Neuronal stem cell (in vitro differentiated cells): Measurements from ENCODE around the gene STARD10.

ENCODE experiments used
- DNase-seq: peaks from one replicate; pipeline ENCODE4 v3.0.0-alpha.2; 2013; ENCODE audit warnings: low spot score
- H2AFZ ChIP-seq: one replicate; pipeline ENCODE4 v1.6.1; 2013; ENCODE audit warnings: mild to moderate bottlenecking, low read length, inconsistent platforms
- H2AK5ac ChIP-seq: 2 replicates; pipeline ENCODE4 v1.6.1; 2013; ENCODE audit warnings: low read depth, mild to moderate bottlenecking, inconsistent platforms, low read length, moderate library complexity, mixed read lengths
- H2BK120ac ChIP-seq: 2 replicates; pipeline ENCODE4 v1.6.1; 2013; ENCODE audit warnings: low read depth, mild to moderate bottlenecking, inconsistent platforms, low read length, moderate library complexity, mixed read lengths
- H2BK12ac ChIP-seq: one replicate; pipeline ENCODE4 v1.6.1; 2013; ENCODE audit warnings: low read length, inconsistent platforms
- H2BK15ac ChIP-seq: 2 replicates; pipeline ENCODE4 v1.6.1; 2013; ENCODE audit warnings: mild to moderate bottlenecking, low read length, inconsistent platforms, mixed read lengths
- H2BK5ac ChIP-seq: one replicate; pipeline ENCODE4 v1.6.1; 2013; ENCODE audit warnings: inconsistent platforms, mild to moderate bottlenecking, low read length, moderate library complexity
- H3K14ac ChIP-seq: one replicate; pipeline ENCODE4 v1.6.1; 2013; ENCODE audit warnings: low read length, inconsistent platforms
- H3K18ac ChIP-seq: 2 replicates; pipeline ENCODE4 v1.6.1; 2013; ENCODE audit warnings: low read length, inconsistent platforms
- H3K23ac ChIP-seq: 2 replicates; pipeline ENCODE4 v1.6.1; 2013; ENCODE audit warnings: low read depth, mild to moderate bottlenecking, mixed read lengths, low read length, inconsistent platforms; ENCODE audit not compliant: poor library complexity
- H3K27ac ChIP-seq: replicated peaks from 3 replicates; pipeline ENCODE4 v1.5.1; 2013; ENCODE audit warnings: low read length, inconsistent platforms
- H3K27me3 ChIP-seq, 3 experiments: 2 replicates each; pipeline ENCODE4 v1.6.1; 2013; ENCODE audit warnings: low read length in 3 of 3, mild to moderate bottlenecking in 2 of 3, inconsistent platforms in 1 of 3, low read depth in 1 of 3, mixed read lengths in 1 of 3, moderate library complexity in 1 of 3; ENCODE audit not compliant: control insufficient read depth in 3 of 3, insufficient read depth in 3 of 3
- H3K36me3 ChIP-seq, 2 donors: replicated peaks in 1 of 2; 2 replicates each; pipeline ENCODE4 v1.6.1; 2013; ENCODE audit warnings: low read length in 2 of 2; ENCODE audit not compliant: control insufficient read depth in 2 of 2, insufficient read depth in 2 of 2
- H3K4ac ChIP-seq: 2 replicates; pipeline ENCODE4 v1.6.1; 2013; ENCODE audit warnings: inconsistent platforms, mild to moderate bottlenecking, low read length, moderate library complexity
- H3K4me1 ChIP-seq, 2 donors: 1 replicate in 1 of 2; 2 replicates in 1 of 2; pipeline ENCODE4 v1.6.1; 2013; ENCODE audit warnings: low read length in 2 of 2, low read depth in 1 of 2; ENCODE audit not compliant: control insufficient read depth in 2 of 2, insufficient read depth in 1 of 2
- H3K4me2 ChIP-seq: one replicate; pipeline ENCODE4 v1.6.1; 2013; ENCODE audit warnings: mild to moderate bottlenecking, low read length, inconsistent platforms; ENCODE audit not compliant: insufficient read depth, poor library complexity, severe bottlenecking
- H3K4me3 ChIP-seq, 2 donors: 2 replicates each; pipeline ENCODE4 v1.5.1; 2013; ENCODE audit warnings: low read length in 2 of 2, mild to moderate bottlenecking in 2 of 2, inconsistent platforms in 1 of 2, moderate library complexity in 1 of 2
- H3K79me1 ChIP-seq: one replicate; pipeline ENCODE4 v1.6.1; 2013; ENCODE audit warnings: low read depth, mild to moderate bottlenecking, inconsistent platforms, low read length, moderate library complexity
- H3K9ac ChIP-seq: one replicate; pipeline ENCODE4 v1.6.1; 2013; ENCODE audit warnings: mild to moderate bottlenecking, low read depth, low read length, inconsistent platforms; ENCODE audit not compliant: poor library complexity
- H3K9me3 ChIP-seq, 2 donors: replicated peaks in 1 of 2; 2 replicates each; pipeline versions ENCODE3 to v1.6.1; 2013; ENCODE audit warnings: low read length in 2 of 2, mild to moderate bottlenecking in 2 of 2, inconsistent platforms in 1 of 2, low read depth in 1 of 2, mixed read lengths in 1 of 2, moderate library complexity in 1 of 2; ENCODE audit not compliant: control insufficient read depth in 2 of 2, insufficient read depth in 1 of 2
- H4K8ac ChIP-seq: one replicate; pipeline ENCODE4 v1.6.1; 2013; ENCODE audit warnings: low read depth, mild to moderate bottlenecking, inconsistent platforms, low read length, moderate library complexity
- H4K91ac ChIP-seq: one replicate; pipeline ENCODE4 v1.6.1; 2013; ENCODE audit warnings: low read length, low read depth, mild to moderate bottlenecking, inconsistent platforms; ENCODE audit not compliant: poor library complexity
- WGBS, 2 donors: extraction: QIAGEN DNeasy Blood & Tissue Kit; methylation state at CpG; one replicate each; pipeline ENCODE4 v1.1.7; 2013; ENCODE audit warnings: missing lambda C conversion rate in 2 of 2, mixed read lengths in 1 of 2; ENCODE audit not compliant: insufficient read length in 2 of 2, insufficient replicate concordance in 1 of 2; ENCODE audit errors: extremely low coverage in 2 of 2; 5-methylcytosine and 5-hydroxymethylcytosine counted together

Gene STARD10

GRCh38 chr11:72723508-72723907 is 70.3 kb downstream of the STARD10 start:
- H3K18ac ChIP-seq: no peak overlapping the region
- no peak overlapping the region for H4K8ac ChIP-seq
- H3K4me2 ChIP-seq: no peak overlapping the region
- H3K36me3 ChIP-seq: no peaks in the 10 kb centered on the region
- H3K9me3 ChIP-seq: no peaks in the 10 kb centered on the region
- no peak overlapping the region for H3K14ac ChIP-seq
- peaks cover 4 to 20% of the 10 kb centered on the region in 2 donors for H3K4me1 ChIP-seq
- no peak overlapping the region for H2AFZ ChIP-seq
- H2BK15ac ChIP-seq: no peak overlapping the region
- no peaks in the 10 kb centered on the region for H3K27me3 ChIP-seq
- no peak overlapping the region for H3K27ac ChIP-seq
- no peak overlapping the region for H3K9ac ChIP-seq
- no CpG with 5 or more reads among the region's 9 CpGs for WGBS, 2 donors
- no peaks in the 10 kb centered on the region for H3K79me1 ChIP-seq
- H3K4ac ChIP-seq: no peak overlapping the region
- no peak for DNase-seq
- H4K91ac ChIP-seq: no peak overlapping the region
- H2AK5ac ChIP-seq: no peak overlapping the region
- H3K23ac ChIP-seq: no peak overlapping the region
- no peak overlapping the region for H2BK120ac ChIP-seq
- H3K4me3 ChIP-seq: no peak overlapping the region
- H2BK12ac ChIP-seq: no peak overlapping the region
- H2BK5ac ChIP-seq: no peak overlapping the region

- peak overlapping the region; percentile 61 for H2BK12ac ChIP-seq
- H2BK120ac ChIP-seq: no peak overlapping the region
- H2BK5ac ChIP-seq: peak overlapping the region; percentile 59
- H3K4me2 ChIP-seq: no peak overlapping the region
- H3K79me1 ChIP-seq: no peaks in the 10 kb centered on the region
- no peaks in the 10 kb centered on the region for H3K27me3 ChIP-seq
- peak overlapping the region in 1 of 2 donors; percentile 39 for H3K4me3 ChIP-seq
- DNase-seq: peak; percentile 48
- no peaks in the 10 kb centered on the region for H3K36me3 ChIP-seq
- no peak overlapping the region for H3K27ac ChIP-seq
- H3K9ac ChIP-seq: no peak overlapping the region
- peak overlapping the region; percentile 92 for H2AFZ ChIP-seq
- no peaks in the 10 kb centered on the region for H3K9me3 ChIP-seq
- H2AK5ac ChIP-seq: no peak overlapping the region
- H3K4ac ChIP-seq: no peak overlapping the region
- no peak overlapping the region for H4K8ac ChIP-seq
- H3K4me1 ChIP-seq: peaks cover 4 to 20% of the 10 kb centered on the region in 2 donors
- H3K14ac ChIP-seq: no peak overlapping the region
- WGBS, 2 donors: no CpG with 5 or more reads among the region's 10 CpGs
- no peak overlapping the region for H3K23ac ChIP-seq
- H2BK15ac ChIP-seq: no peak overlapping the region
- no peak overlapping the region for H3K18ac ChIP-seq
- no peak overlapping the region for H4K91ac ChIP-seq
Measured at GRCh38 chr11:72722050-72722748, 71.6 kb downstream of the STARD10 start.

DNA sequence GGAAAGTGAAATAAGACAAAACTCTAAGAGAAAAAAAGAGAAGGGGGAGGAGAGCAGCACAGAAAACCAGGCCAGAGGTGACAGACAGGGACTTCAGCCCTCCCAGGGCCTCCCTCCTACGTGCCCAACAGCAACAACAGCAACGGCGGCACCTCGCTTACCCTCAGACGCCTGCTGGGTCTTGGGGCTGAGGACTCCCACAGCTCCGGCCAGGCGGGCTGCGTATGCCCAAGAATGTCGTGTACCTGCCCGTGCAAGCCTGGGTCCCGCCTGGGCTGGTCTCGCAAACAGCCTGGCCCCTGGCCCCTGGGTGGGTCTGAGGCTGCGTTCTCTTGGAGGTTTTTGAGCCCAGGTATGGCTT is 72.2 kb downstream of the STARD10 start:
- H3K4ac ChIP-seq: no peak overlapping the region
- no peaks in the 10 kb centered on the region for H3K9me3 ChIP-seq
- H3K9ac ChIP-seq: peak overlapping the region; percentile 55
- H2AK5ac ChIP-seq: peak overlapping the region; percentile 34
- no peaks in the 10 kb centered on the region for H3K79me1 ChIP-seq
- H3K36me3 ChIP-seq: no peaks in the 10 kb centered on the region
- H3K4me2 ChIP-seq: no peak overlapping the region
- peak overlapping the region; percentile 61 for H2BK12ac ChIP-seq
- peak overlapping the region; percentile 92 for H2AFZ ChIP-seq
- peaks cover 4 to 24% of the 10 kb centered on the region in 2 donors for H3K4me1 ChIP-seq
- no peak overlapping the region for H3K23ac ChIP-seq
- H3K18ac ChIP-seq: peak overlapping the region; percentile 31
- no peak overlapping the region for H3K14ac ChIP-seq
- peak overlapping the region in 1 of 2 donors; percentile 39 for H3K4me3 ChIP-seq
- WGBS, 2 donors: no CpG with 5 or more reads among the region's 13 CpGs
- DNase-seq: no peak
- H2BK120ac ChIP-seq: no peak overlapping the region
- H2BK15ac ChIP-seq: peak overlapping the region; percentile 45
- H4K8ac ChIP-seq: no peak overlapping the region
- no peak overlapping the region for H4K91ac ChIP-seq
- H2BK5ac ChIP-seq: peak overlapping the region; percentile 59
- H3K27me3 ChIP-seq: no peaks in the 10 kb centered on the region
- no peak overlapping the region for H3K27ac ChIP-seq

- Histone ChIP-seq H3K27ac (no peak overlapping the region), H3K4me2 (no peak overlapping the region), H2BK120ac (no peak overlapping the region), H3K4me1 (peaks cover 4 to 28% of the 10 kb centered on the region in 2 donors), H3K18ac (no peak overlapping the region), H3K23ac (no peak overlapping the region), H3K27me3 (no peaks in the 10 kb centered on the region), H2AFZ (peak overlapping the region; percentile 92), H2BK15ac (no peak overlapping the region), H3K9me3 (no peaks in the 10 kb centered on the region), H3K36me3 (no peaks in the 10 kb centered on the region), H2AK5ac (no peak overlapping the region), H3K4ac (no peak overlapping the region), H3K14ac (no peak overlapping the region), H4K8ac (no peak overlapping the region), H2BK5ac (no peak overlapping the region), H3K79me1 (no peaks in the 10 kb centered on the region), H3K4me3 (peak overlapping the region in 1 of 2 donors; percentile 39), H3K9ac (no peak overlapping the region), H4K91ac (no peak overlapping the region), H2BK12ac (no peak overlapping the region)
- no peak for DNase-seq
- whole genome bisulfite sequencing, 2 donors: no CpG with 5 or more reads among the region's 3 CpGs
Measured at GRCh38 chr11:72721276-72721675, 72.6 kb downstream of the STARD10 start.
